ENCODE data around the gene GOLGA6L7. TPM values are rescaled to one million over a fixed set of nuclear protein-coding genes. Genes with fewer than 3 reads are reported as not detected.

GOLGA6L7 gene
- total and polyA plus RNA-seq, 2 of the 13 experiments (the other 11 are each of a cell fraction or from before 2014, with no cell fraction given) = not detected

DNA sequence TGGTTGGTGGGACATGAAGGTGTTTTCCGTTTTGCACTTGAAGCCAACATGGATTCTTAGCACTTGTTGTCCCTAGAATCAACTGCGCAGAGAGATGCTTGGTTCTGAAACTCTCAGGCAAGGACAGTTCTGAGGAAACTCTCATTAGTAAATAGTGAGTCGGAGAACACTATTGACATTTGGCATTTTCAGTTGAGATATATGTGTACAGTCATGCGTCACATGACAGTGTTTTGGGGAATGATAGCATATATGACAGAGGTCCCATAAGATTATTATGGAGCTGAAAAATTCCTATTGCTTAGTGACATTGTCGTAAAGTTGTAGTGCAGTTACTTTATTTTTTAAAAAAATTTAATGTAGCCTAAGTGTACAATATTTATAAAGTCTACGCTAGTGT lies 43.1 kb upstream of the GOLGA6L7 start (continued):
- TF ChIP-seq, protein P1, sequence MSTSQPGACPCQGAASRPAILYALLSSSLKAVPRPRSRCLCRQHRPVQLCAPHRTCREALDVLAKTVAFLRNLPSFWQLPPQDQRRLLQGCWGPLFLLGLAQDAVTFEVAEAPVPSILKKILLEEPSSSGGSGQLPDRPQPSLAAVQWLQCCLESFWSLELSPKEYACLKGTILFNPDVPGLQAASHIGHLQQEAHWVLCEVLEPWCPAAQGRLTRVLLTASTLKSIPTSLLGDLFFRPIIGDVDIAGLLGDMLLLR (CRISPR knock-in tag; IDR thresholded peaks at IDR 0.05) = no peak
- TF ChIP-seq ZNF205 (CRISPR knock-in tag; IDR thresholded peaks at IDR 0.05) = no peak
- no peak for TF ChIP-seq SNRNP70 (IDR thresholded peaks at IDR 0.05; ENCODE audit: low read depth, low read length)
- no peak for TF ChIP-seq ZFYVE20 (CRISPR knock-in tag; IDR thresholded peaks at IDR 0.05; ENCODE audit: borderline replicate concordance, low read depth)
- TF ChIP-seq, protein P2, sequence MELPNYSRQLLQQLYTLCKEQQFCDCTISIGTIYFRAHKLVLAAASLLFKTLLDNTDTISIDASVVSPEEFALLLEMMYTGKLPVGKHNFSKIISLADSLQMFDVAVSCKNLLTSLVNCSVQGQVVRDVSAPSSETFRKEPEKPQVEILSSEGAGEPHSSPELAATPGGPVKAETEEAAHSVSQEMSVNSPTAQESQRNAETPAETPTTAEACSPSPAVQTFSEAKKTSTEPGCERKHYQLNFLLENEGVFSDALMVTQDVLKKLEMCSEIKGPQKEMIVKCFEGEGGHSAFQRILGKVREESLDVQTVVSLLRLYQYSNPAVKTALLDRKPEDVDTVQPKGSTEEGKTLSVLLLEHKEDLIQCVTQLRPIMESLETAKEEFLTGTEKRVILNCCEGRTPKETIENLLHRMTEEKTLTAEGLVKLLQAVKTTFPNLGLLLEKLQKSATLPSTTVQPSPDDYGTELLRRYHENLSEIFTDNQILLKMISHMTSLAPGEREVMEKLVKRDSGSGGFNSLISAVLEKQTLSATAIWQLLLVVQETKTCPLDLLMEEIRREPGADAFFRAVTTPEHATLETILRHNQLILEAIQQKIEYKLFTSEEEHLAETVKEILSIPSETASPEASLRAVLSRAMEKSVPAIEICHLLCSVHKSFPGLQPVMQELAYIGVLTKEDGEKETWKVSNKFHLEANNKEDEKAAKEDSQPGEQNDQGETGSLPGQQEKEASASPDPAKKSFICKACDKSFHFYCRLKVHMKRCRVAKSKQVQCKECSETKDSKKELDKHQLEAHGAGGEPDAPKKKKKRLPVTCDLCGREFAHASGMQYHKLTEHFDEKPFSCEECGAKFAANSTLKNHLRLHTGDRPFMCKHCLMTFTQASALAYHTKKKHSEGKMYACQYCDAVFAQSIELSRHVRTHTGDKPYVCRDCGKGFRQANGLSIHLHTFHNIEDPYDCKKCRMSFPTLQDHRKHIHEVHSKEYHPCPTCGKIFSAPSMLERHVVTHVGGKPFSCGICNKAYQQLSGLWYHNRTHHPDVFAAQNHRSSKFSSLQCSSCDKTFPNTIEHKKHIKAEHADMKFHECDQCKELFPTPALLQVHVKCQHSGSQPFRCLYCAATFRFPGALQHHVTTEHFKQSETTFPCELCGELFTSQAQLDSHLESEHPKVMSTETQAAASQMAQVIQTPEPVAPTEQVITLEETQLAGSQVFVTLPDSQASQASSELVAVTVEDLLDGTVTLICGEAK (IDR thresholded peaks at IDR 0.05) = no peak
- TF ChIP-seq, protein P2 (CRISPR knock-in tag; IDR thresholded peaks at IDR 0.05) = no peak
- TF ChIP-seq, protein P3, sequence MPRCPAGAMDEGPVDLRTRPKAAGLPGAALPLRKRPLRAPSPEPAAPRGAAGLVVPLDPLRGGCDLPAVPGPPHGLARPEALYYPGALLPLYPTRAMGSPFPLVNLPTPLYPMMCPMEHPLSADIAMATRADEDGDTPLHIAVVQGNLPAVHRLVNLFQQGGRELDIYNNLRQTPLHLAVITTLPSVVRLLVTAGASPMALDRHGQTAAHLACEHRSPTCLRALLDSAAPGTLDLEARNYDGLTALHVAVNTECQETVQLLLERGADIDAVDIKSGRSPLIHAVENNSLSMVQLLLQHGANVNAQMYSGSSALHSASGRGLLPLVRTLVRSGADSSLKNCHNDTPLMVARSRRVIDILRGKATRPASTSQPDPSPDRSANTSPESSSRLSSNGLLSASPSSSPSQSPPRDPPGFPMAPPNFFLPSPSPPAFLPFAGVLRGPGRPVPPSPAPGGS (CRISPR knock-in tag; IDR thresholded peaks at IDR 0.05) = no peak
- TF ChIP-seq RNF2 (conservative IDR thresholded peaks at IDR 0.05; ENCODE audit: low read depth) = no peak
- no peak for TF ChIP-seq KLF13 (CRISPR knock-in tag; IDR thresholded peaks at IDR 0.05)

Measured in HepG2 (cell line).